Fibroblast of lung (primary cell): ENCODE results near the gene POLR2B.

Experiments
- CTCF ChIP-seq, 2 donors: IDR thresholded peaks in 1 of 2; conservative IDR thresholded peaks in 1 of 2; 1 replicate in 1 of 2; 2 replicates in 1 of 2; pipeline ENCODE4 v1.5.1; 2011 to 2012; ENCODE audit warnings: low read length in 2 of 2, control low read depth in 1 of 2, inconsistent platforms in 1 of 2, low read depth in 1 of 2, mild to moderate bottlenecking in 1 of 2
- EZH2 ChIP-seq: IDR thresholded peaks from 2 replicates; pipeline ENCODE4 v1.5.1; 2012; ENCODE audit warnings: low read length, control low read depth, mild to moderate bottlenecking; ENCODE audit errors: missing control alignments

DNA sequence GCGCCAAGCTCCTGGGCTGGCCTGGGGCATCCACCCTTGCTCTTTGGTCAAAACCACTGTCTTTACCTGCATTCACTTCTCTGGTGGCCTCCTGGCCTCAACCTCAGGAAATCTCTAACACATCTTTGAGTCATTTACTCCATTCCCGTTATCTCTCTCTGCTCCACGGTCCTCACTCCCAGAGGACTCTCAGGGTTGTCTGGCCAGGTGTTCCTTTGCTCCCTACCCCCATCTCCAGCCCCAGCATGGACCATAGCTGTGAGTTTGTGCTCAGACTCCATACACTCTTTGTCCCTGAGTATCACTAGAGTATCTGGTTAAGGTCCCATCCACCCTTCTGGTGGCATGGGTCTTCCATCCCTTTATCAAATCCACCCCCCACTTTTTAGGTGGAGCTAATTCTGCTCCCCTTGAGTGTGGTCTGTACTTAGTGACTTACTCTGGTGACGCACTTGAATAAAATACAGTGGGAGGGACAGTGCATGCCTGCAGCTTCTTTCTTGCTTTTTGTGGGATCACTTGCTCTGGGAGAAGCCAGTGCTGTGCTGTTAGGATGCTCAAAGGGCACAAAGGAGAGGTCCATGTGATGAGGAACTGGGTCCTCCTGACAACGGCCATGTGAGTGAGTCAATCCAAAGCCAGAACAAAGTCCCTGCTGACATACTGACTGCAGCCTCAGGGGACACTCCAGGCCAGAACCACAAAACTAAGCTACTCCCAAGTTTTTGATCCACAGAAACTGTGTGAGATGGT lies 87.2 kb downstream of the POLR2B start:
- no peak for TF ChIP-seq CTCF (conservative IDR thresholded peaks at IDR 0.05 in 1 of 2, IDR thresholded peaks at IDR 0.05 in 1 of 2; ENCODE audit: low read depth in 1 of 2, low read length in 2 of 2)
- TF ChIP-seq EZH2, result no peak
